SK-N-SH treated with all-trans-retinoic acid at 6 μM for 48 hours (cell line): ENCODE data around the gene GIPC3.

Experiments used
- ZFP3 ChIP-seq: fragments of 250-450 bp; sonication (Bioruptor Pico); IDR thresholded peaks from 2 replicates; pipeline ENCODE4 v1.5.0; 2020; ENCODE audit warnings: mild to moderate bottlenecking, moderate library complexity
- ZFP30 ChIP-seq: fragments of 450-650 bp; formaldehyde crosslinking; IDR thresholded peaks from 2 replicates; pipeline ENCODE4 v1.5.0; 2022; ENCODE audit warnings: mild to moderate bottlenecking, moderate library complexity

- TF ChIP-seq ZFP30 (CRISPR knock-in tag) (no peak), ZFP3 (CRISPR knock-in tag) (peak; percentile 100)
Measured at GRCh38 chr19:3608079-3608641, 22.9 kb downstream of the GIPC3 start.
